T1000 (cell line): ENCODE measurements around the gene FREM2.

ENCODE experiments used
- DNase-seq: peaks from one replicate; lab custom pipeline; 2025; ENCODE audit warnings: mixed read lengths; lab: John Stamatoyannopoulos, UW

FREM2 gene

DNA sequence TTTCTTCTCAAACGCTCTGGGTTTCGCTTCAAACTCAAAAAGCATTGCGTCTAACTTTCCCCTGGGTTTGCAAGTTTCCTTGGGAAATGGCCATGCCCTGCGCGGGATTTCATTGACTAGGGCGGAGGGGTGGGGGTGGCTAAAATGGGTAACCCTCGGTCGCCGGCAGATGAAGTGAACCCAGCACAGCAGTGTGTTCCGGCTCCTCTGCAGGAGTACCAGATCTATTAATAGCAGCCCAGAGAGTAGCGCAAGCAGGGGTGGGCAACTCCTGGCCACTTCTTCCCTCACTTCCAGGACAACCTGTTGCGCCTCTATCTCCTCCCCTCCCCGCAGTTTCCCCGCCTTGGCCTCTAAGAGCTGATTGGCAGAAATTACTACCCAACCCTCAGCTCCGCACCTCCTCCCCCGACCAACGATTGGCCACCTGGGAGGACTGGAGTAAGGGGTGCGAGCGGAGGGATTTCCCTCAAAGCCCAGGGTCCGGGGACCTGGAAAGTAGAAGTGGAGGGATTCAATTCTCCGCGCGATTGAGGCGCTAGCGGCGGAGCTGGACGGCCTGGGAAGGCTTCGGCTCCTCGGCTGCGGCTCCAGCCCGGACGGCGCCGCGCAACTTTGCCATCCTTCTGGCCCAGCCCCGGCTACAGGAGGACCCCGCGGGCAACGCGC, at the start of gene FREM2:
FREM2 (plus strand) TSS at position 501 of the 669 bp plus-strand sequence. CDS start 268 bp downstream, outside the sequence.
- peak; percentile 31 for DNase-seq

DNA sequence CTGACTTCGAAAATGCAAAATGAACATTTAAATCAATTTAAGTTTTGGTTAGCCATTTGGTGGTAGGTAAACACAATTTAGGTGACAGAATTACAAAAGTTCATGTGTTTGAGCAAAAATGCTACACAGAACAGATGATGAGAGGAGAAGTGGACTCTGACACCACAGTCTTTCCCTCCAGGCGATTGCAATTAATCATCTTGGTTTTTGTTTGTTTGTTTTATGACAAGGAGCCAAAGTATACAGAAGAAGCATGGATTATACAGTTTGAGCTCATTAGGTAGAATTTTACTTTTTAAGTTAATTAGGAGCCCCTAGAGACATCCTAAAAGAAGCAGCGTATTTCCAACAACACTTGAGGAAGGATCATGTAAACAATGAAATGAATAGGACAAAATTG, 49.3 kb upstream of the FREM2 start:
- no peak for DNase-seq

GRCh38 chr13:38641164-38641948, 45.5 kb upstream of the FREM2 start:
- DNase-seq: no peak

GRCh38 chr13:38647312-38647711, 39.6 kb upstream of the FREM2 start:
- no peak for DNase-seq

- no peak for DNase-seq
Measured at GRCh38 chr13:38648912-38649311, 38.0 kb upstream of the FREM2 start.

DNA sequence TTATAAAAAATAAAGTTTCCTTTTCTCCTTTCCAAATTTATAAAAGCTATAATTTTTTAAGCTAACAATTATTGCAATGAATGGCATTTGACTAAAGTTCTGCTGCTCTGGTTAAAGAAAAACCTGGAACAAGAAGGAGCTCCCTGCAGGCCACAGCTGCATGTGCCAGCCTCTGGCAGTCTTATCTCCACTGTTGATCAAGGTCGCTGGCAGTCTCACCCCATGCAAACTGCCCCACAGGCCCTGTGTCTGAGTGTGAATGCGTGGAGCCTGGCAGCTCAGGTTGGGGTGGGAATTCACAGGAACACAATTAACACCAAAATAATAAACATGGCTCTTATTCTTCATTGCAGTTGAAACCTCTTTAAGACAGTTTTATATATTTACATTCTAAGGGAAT, 30.2 kb upstream of the FREM2 start:
- DNase-seq: no peak

DNA sequence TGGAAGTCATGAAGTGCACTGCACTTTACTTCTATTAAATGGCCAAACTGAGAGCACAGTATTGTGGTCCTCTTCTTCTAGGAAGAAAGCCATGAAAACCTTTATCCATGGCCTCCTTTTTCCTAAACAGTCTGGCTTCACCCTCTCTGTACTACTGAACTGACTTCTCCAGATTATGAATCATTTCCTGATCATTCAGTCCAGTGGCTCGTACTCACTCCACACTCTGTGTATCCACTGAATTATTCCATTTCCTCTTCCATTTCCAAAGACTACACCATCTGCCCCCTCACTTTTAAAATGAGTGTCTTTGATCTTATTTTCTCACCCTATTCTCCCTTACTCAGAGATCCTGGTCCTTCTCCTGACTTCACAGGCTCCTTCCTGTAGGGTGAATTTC, 29.7 kb upstream of the FREM2 start:
- no peak for DNase-seq

- no peak for DNase-seq
Measured at GRCh38 chr13:38658906-38659305, 28.0 kb upstream of the FREM2 start.

- no peak for DNase-seq
Measured at GRCh38 chr13:38661010-38661675, 25.7 kb upstream of the FREM2 start.

- no peak for DNase-seq
Measured at GRCh38 chr13:38662362-38662761, 24.5 kb upstream of the FREM2 start.

DNA sequence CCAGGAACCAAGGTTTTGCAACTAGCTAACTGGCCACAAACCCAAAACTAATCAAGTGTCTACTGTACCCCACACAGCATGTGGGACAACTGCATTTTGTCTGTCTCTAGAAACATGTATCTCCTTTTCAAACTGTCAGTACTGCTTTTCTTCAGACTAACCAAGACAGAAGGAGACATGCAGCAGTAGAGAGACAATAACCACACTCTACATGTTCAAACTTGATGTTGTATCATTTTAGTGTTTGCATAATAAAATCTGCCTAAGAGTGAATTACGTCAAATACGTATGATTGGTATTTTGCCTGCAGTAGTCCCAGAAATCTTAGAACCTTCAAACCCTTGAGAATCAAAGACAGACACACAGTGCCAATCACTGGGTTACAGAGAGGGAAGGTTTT, 22.0 kb upstream of the FREM2 start:
- DNase-seq: no peak

- no peak for DNase-seq
Measured at GRCh38 chr13:38667526-38668109, 19.3 kb upstream of the FREM2 start.

DNA sequence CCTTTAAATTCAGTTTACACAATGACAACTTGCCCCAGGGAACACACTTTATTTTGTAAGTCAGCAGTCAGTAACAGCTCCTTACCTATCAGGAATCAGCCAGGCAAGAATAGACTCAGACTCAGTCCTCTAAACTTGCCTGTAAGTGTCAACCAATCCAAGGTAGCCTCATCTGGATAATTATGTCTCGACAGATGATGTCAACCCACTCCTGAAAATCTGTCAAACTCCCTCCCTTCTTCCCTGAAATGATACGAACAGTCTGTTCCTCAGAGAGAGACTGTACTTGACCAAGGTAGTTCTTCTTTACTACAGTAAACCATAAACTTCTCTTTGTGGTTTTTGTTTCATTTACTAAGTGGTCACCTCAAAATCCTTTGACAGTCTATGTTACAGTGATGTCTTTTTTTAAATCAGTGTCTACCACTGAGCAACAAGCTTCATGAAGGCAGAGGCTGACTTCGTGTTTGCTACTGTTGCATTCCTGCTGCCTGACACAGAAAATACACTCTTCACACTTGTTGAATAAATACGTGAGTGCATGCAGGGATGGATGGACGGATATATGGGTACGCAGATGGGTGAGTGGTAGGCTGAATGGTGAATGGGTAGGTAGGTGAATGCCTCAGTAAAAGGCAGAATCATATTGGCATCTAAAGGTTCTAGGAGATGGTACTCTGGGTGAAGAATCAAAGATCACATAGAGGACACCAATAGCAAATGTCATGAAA, 17.5 kb upstream of the FREM2 start:
- no peak for DNase-seq

DNA sequence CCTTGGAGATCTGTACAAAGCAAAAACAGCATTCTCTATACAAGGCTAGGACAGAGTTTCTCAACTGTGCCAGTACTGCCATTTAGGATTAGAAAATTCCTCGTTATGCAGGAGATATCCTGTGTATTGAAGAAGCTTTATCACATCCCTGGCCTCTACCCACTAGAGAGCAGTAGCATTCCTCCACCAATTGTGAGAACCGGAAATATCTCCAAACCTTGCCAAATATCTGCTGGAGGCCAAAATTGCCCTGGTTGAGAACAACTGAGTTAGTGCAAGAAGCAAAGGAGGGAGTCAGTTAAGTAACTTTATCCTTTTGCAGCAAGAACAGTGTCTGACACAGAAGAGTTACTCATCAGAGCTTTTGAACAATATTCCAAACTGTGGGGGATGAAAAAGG, 16.2 kb upstream of the FREM2 start:
- no peak for DNase-seq

- no peak for DNase-seq
Measured at GRCh38 chr13:38671980-38672379, 14.9 kb upstream of the FREM2 start.

GRCh38 chr13:38674208-38674607, 12.7 kb upstream of the FREM2 start:
- DNase-seq: no peak

DNA sequence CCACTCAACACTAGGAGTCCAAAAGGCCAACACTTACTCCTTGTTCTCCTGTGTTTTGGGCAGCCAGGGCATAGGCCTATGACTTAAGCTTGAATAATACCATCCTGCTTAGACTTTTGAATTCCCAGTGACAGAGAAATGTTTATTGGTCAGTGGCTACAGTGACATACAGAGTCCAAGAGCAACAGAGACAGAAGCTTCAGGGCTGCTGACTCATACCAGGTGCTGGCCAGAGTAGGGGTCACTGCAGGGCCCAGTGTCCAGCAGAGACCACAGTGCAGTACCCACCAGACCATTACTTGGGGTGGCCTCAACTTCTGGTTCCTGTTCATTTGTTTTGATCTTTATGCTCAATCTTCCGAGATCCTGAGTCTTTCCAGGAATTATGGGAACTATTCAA, 6.0 kb upstream of the FREM2 start:
- DNase-seq: no peak

DNA sequence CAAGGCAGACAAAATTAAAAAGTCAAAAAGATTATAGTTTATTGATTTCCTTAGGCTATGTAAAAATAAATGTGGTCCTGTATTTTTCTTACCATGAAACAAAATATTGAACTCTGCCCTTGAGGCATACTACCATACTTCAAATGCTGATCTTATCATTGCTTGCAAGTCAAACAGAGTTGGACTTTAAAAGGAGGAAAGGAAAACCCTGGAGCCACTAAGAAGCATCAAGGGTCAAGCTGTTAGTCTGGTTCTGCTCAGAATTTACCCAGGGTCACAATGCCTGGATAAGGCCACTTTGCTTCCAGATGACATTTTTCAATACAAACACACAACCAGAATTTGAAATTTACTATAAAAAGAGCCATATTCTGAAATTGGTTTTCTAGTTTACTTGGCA, 2.2 kb upstream of the FREM2 start:
- no peak for DNase-seq

- DNase-seq: no peak
Measured at GRCh38 chr13:38685431-38685830, 1.4 kb upstream of the FREM2 start.

DNA sequence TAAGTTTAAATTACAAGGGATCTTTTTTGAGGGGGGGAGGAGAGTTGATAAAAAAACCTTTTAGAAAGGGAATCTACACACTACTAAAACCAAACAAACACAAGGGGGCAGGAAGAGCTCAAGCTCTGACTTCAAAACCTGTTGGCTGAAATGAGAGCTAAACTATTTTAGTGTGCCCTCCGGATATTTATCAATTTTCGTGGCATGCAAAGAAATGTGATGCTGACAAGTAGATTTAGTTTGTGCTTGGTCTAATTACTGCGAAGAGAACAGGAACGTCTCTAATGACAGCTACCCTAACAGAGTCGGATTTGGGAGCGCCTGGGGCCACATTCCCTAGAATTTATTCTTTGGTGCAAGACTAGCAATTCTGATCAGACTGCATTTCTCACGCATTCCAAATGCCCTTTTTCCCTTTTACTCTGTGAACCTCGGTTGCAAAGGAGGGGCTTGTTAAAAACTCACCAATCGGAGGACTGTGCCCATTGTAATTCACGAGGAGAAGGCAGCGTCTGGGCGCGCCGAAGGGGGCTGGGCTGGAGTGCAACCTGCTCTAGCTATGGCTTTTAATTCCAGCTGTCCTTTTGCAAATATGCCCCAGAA, 802 bp upstream of the FREM2 start:
- no peak for DNase-seq
